ENCODE data around the gene PDE4D. TPM values are rescaled to one million over a fixed set of nuclear protein-coding genes. Genes with fewer than 3 reads are reported as not detected.

The PDE4D gene
- total RNA-seq, 1 experiment from 2014 or later = 6.5 TPM

- peaks cover 40% of the 10 kb centered on the region for H3K27me3 ChIP-seq (replicated peaks; ENCODE audit: insufficient read depth, low read depth, low read length, poor library complexity)
- H3K36me3 ChIP-seq (ENCODE audit: insufficient read depth, low read length, poor library complexity, severe bottlenecking) = no peaks in the 10 kb centered on the region
- no peak for TF ChIP-seq CTCF (conservative IDR thresholded peaks at IDR 0.05; ENCODE audit: low read depth, low read length)
- no peak for TF ChIP-seq EZH2 (IDR thresholded peaks at IDR 0.05; ENCODE audit: borderline replicate concordance, low read depth, low read length, poor library complexity, severe bottlenecking)
- POLR2A ChIA-PET (ENCODE audit: low non-redundant PET) = no interaction called here
- BruUV-seq (replicated peaks) = no TSS peak
- H3K9me3 ChIP-seq (ENCODE audit: low read depth, low read length, poor library complexity, severe bottlenecking) = no peaks in the 10 kb centered on the region
- DNase-seq (ENCODE audit: low spot score) = no peak
- no peak overlapping the region for H3K4me3 ChIP-seq (ENCODE audit: low read depth, low read length, poor library complexity, severe bottlenecking)
- intact Hi-C loops (cut with micrococcal nuclease; ENCODE audit: unreplicated experiment) = no loop called here
- no peaks in the 10 kb centered on the region for H3K4me1 ChIP-seq (ENCODE audit: insufficient read depth, low read length, poor library complexity, severe bottlenecking)
- CTCF ChIA-PET = no interaction called here
- no peak overlapping the region for H3K27ac ChIP-seq (ENCODE audit: low read depth, low read length, poor library complexity, severe bottlenecking)
Measured at GRCh38 chr5:59807806-59808205, 85.7 kb downstream of the PDE4D start.

- ChIA-PET POLR2A (ENCODE audit: low non-redundant PET) (no interaction called here), CTCF (interaction anchor here (0.6 to 1.6 kb wide), 4 partner anchors 75 to 612 kb away, joined by 3 to 6 read pairs (median 3); no protein-coding TSS in a partner anchor)
- Histone ChIP-seq H3K27me3 (replicated peaks; ENCODE audit: insufficient read depth, low read depth, low read length, poor library complexity) (peaks cover 22% of the 10 kb centered on the region), H3K4me3 (ENCODE audit: low read depth, low read length, poor library complexity, severe bottlenecking) (no peak overlapping the region), H3K9me3 (ENCODE audit: low read depth, low read length, poor library complexity, severe bottlenecking) (no peaks in the 10 kb centered on the region), H3K36me3 (ENCODE audit: insufficient read depth, low read length, poor library complexity, severe bottlenecking) (no peaks in the 10 kb centered on the region), H3K27ac (ENCODE audit: low read depth, low read length, poor library complexity, severe bottlenecking) (no peak overlapping the region), H3K4me1 (ENCODE audit: insufficient read depth, low read length, poor library complexity, severe bottlenecking) (no peaks in the 10 kb centered on the region)
- no TSS peak for BruUV-seq (replicated peaks)
- no peak for TF ChIP-seq CTCF (conservative IDR thresholded peaks at IDR 0.05; ENCODE audit: low read depth, low read length)
- no peak for TF ChIP-seq EZH2 (IDR thresholded peaks at IDR 0.05; ENCODE audit: borderline replicate concordance, low read depth, low read length, poor library complexity, severe bottlenecking)
- intact Hi-C loops (cut with micrococcal nuclease; ENCODE audit: unreplicated experiment) = loop anchor here (5.0 kb wide), 2 partner anchors 128 to 613 kb away; no protein-coding TSS in a partner anchor
- DNase-seq (ENCODE audit: low spot score) = no peak
Measured at GRCh38 chr5:59800347-59800893, 93.1 kb downstream of the PDE4D start.

- CTCF ChIA-PET = interaction anchor here (0.6 to 1.6 kb wide), 3 partner anchors 74 to 611 kb away, joined by 3 to 6 read pairs (median 3); no protein-coding TSS in a partner anchor
- Histone ChIP-seq H3K4me1 (ENCODE audit: insufficient read depth, low read length, poor library complexity, severe bottlenecking) (no peaks in the 10 kb centered on the region), H3K27me3 (replicated peaks; ENCODE audit: insufficient read depth, low read depth, low read length, poor library complexity) (peaks cover 16% of the 10 kb centered on the region), H3K4me3 (ENCODE audit: low read depth, low read length, poor library complexity, severe bottlenecking) (no peak overlapping the region), H3K27ac (ENCODE audit: low read depth, low read length, poor library complexity, severe bottlenecking) (no peak overlapping the region), H3K36me3 (ENCODE audit: insufficient read depth, low read length, poor library complexity, severe bottlenecking) (no peaks in the 10 kb centered on the region), H3K9me3 (ENCODE audit: low read depth, low read length, poor library complexity, severe bottlenecking) (no peaks in the 10 kb centered on the region)
- no TSS peak for BruUV-seq (replicated peaks)
- intact Hi-C loops (cut with micrococcal nuclease; ENCODE audit: unreplicated experiment) = loop anchor here (5.0 kb wide), 5 partner anchors 128 to 928 kb away; no protein-coding TSS in a partner anchor
- TF ChIP-seq CTCF (conservative IDR thresholded peaks at IDR 0.05; ENCODE audit: low read depth, low read length) = peak; percentile 76
- TF ChIP-seq EZH2 (IDR thresholded peaks at IDR 0.05; ENCODE audit: borderline replicate concordance, low read depth, low read length, poor library complexity, severe bottlenecking) = no peak
- peak; percentile 73 for DNase-seq (ENCODE audit: low spot score)
- POLR2A ChIA-PET (ENCODE audit: low non-redundant PET) = no interaction called here
Measured at GRCh38 chr5:59799668-59800346, 93.7 kb downstream of the PDE4D start.
